HG03139 (cell line): Measurements from ENCODE around the gene CISD2.
"Not testable (repeated sequence)": the region's sequence is repeated elsewhere in the genome, so short reads cannot be mapped to it uniquely, and the experiment has no call there.

Experiments
- ATAC-seq: cut with Tn5 transposase; IDR thresholded peaks from one replicate; pipeline ENCODE4 v1.9.1; 2021; ENCODE audit not compliant: unreplicated experiment

The CISD2 gene

GRCh38 chr4:102868781-102869568, at the start of gene CISD2:
Gene CISD2, plus strand, starts transcription at chr4:102868992. Its CDS starts 93 bp downstream, at chr4:102869085.
- peak; percentile 83 for ATAC-seq

DNA sequence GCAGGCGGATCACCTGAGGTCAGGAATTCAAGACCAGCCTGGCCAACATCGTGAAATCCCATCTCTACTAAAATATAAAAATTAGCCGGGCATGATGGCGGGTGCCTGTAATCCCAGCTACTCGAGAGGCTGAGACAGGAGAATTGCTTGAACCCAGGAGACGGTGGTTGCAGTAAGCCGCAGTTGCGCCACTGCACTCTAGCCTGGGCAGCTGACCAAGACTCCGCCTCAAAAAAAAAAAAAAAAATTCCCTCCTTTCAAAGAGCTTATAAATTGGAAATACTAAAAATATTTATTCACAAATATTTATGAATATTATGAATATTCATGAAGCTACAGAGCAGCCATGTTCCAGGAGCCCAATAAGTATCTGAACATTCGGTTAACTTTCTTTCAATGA, 49.7 kb upstream of the CISD2 start:
- not testable (repeated sequence) for ATAC-seq

GRCh38 chr4:102819588-102820365, 49.0 kb upstream of the CISD2 start:
- no peak for ATAC-seq

GRCh38 chr4:102823464-102823863, 45.3 kb upstream of the CISD2 start:
- ATAC-seq, result no peak

DNA sequence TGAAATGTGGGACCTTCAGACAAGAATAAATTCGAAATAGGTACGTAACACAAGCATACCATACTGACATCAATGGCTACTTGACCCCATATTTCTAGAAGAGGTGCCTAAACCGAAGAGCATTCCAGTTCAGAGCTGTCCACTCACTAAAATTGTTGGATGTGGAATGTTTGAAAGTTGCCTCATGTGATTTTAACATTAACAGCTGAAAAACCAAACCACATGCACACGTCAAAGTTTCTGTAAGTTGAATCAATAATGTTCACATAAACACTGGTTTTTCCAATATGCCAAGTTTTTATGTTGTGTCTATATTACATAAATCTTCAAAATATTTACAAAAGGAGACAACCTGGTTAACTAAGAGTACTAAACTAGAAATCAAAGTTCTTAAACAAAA, 44.9 kb upstream of the CISD2 start:
- no peak for ATAC-seq

DNA sequence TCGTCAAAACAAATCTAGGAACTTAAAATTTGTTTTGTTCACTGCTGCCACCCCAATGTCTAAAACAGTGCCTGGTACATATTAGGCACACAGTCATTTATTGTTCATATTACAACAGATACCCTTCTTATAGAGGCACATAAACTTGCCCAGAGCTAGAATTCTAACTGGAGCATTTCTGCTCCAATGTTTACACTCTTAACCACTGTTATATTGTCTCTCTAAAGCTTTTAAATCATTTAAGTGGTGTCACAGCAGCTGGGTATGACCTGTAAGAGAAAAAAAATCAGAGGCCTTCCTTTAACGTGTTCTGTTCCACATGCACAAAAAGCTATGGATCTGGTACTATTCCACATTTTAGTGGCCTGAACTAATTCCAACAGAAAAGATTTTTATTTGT, 44.4 kb upstream of the CISD2 start:
- no peak for ATAC-seq

- no peak for ATAC-seq
Observed at GRCh38 chr4:102825261-102826091, 43.3 kb upstream of the CISD2 start.

- peak; percentile 1 for ATAC-seq
Observed at GRCh38 chr4:102826105-102826889, 42.5 kb upstream of the CISD2 start.

GRCh38 chr4:102826890-102827673, 41.7 kb upstream of the CISD2 start, which contains the start of gene UBE2D3:
Gene UBE2D3, minus strand, starts transcription at chr4:102827551. Its CDS starts 1,043 bp downstream, at chr4:102826508.
- peak; percentile 27 for ATAC-seq

DNA sequence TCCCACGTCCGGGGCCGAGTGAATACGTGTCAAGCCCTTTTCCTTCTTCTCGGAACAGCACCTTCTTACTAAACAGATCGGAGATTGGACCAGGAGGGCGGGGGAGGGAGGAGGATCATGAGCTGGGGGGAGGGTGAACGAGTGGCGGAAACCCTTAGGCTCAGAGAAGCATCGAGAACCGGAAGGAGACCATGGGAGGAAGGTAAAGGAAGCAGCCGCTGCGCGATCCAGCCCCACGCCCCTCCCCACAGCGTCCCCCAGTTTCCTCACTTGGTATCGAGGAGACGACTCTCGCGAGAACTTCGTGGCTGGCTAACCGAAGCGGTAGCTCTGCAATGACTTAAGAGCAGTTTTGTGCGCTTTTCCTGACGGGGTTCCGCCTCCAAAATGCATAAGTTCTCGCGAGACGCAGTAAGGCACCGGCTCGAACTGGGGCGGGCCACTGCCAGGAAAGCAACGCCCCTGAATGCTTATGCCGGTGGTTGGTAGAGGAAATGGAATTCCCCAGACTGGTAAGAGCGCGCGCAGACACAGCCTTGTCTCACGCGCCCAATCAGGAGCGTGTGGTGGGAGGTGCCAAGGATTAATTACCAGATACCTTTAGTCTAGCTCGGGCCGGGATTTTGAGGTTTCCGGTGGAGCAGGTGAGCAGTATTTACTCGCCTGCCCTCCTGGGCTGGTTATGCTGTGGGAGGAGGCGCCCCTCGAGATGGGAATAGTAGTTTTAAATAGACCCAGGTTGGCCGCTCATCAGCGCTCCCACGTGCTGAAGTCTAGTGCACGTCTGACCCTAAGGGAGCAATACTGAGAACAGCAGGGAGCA, 40.9 kb upstream of the CISD2 start:
- peak; percentile 78 for ATAC-seq

DNA sequence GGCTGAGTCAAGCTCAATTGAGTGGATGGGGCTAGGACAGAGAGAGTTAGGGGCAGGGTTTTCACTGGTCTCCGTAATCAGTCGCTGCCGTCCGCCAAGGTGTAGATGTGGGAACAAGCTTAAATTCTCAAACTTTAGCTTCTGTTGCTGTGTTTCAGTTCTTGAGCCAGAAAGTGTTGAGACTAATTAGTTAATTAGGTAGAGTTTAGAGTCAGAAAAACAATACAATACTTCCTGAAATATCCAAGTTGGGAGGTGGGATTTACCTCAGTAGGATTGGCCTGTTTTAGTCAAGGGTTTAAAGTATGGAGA, 40.3 kb upstream of the CISD2 start:
- no peak for ATAC-seq

DNA sequence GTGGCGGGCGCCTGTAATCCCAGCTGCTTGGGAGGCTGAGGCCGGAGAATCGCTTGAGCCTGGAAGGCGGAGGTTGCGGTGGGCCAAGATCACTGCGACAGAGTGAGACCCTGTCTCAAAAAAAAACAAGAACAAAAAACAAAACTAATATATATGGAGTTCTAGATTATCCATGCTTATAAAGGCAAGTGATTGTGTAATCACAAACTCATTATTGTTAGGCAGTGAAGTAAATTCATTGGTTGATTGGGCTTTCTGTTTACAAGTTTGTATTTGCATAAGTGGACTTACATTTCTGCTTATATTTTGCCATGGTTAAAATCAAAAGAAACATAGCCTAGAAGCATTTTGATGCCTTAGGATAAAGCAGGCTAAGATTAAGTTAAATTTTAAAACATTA, 39.0 kb upstream of the CISD2 start:
- ATAC-seq, result no peak

DNA sequence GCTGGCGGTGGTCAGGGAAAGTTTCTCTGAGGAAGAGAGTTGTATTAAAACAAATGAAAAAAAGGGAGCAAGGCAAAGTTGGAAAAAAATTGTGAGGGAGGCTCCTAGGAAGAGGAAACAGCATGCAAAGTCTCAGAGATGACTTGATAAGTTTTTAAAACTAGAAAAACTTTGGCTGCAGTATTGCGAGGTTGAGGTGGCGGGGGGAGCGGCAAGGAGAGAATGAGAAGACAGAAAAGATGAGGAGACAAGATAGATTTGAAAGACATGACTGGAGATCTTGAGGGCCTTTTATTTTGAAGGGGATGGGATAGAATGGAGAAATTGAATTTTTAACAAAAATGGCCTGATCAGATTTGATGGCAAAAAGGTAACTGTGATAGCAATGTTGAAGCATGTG, 36.7 kb upstream of the CISD2 start:
- ATAC-seq, result no peak

DNA sequence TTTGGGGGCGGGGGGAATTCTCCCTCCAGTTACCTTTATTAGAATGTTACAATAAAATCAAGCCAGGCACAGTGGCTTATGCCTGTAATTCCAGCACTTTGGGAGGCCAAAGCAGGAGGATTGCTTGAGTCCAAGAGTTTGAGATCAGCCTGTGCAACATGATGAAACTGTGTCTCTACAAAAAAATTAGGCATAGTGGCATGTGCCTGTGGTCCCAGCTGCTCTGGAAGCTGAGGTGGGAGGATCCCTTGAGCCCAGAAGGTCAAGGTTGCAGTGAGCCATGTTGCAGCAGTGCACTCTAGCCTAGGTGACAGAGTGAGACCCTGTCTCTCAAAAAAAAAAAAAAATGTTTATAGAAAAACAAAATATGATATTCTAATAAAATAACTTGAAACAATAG, 36.1 kb upstream of the CISD2 start:
- ATAC-seq, result no peak

- no peak for ATAC-seq
Observed at GRCh38 chr4:102836596-102836995, 32.2 kb upstream of the CISD2 start.

GRCh38 chr4:102842367-102842766, 26.4 kb upstream of the CISD2 start:
- ATAC-seq, result no peak

- no peak for ATAC-seq
Observed at GRCh38 chr4:102843273-102843672, 25.5 kb upstream of the CISD2 start.

GRCh38 chr4:102843938-102844337, 24.9 kb upstream of the CISD2 start:
- ATAC-seq, result no peak

- no peak for ATAC-seq
Observed at GRCh38 chr4:102847687-102848086, 21.1 kb upstream of the CISD2 start.
